Measurements from ENCODE around the gene LBP.

Gene LBP

DNA sequence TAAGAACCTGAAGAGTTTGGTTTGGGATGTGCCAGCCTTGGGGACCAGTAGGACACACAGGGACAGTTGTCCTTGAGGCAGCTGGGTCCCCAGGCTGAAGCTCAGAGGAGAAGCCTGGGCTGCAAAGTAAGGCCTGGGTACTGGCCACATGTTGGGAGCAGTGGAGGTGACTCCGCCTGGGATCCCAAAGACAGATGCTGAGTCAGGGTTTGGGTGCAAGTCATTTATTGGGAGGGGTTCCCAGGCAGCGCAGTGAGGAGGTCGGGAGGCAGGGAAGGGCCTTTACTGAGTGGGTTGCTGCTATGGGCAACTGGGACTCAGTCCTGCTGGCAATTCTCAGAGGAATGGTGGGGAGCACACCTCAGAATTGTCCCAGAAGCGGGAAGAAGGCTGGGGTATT, 29.9 kb upstream of the LBP start:
- in situ Hi-C loops (cut with MboI; ENCODE audit: low sequenced_read_pairs, unreplicated experiment): no loop called here
- no peak for DNase-seq (ENCODE audit: low spot score)
- TF ChIP-seq, protein P1, sequence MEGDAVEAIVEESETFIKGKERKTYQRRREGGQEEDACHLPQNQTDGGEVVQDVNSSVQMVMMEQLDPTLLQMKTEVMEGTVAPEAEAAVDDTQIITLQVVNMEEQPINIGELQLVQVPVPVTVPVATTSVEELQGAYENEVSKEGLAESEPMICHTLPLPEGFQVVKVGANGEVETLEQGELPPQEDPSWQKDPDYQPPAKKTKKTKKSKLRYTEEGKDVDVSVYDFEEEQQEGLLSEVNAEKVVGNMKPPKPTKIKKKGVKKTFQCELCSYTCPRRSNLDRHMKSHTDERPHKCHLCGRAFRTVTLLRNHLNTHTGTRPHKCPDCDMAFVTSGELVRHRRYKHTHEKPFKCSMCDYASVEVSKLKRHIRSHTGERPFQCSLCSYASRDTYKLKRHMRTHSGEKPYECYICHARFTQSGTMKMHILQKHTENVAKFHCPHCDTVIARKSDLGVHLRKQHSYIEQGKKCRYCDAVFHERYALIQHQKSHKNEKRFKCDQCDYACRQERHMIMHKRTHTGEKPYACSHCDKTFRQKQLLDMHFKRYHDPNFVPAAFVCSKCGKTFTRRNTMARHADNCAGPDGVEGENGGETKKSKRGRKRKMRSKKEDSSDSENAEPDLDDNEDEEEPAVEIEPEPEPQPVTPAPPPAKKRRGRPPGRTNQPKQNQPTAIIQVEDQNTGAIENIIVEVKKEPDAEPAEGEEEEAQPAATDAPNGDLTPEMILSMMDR (IDR thresholded peaks at IDR 0.05; ENCODE audit: borderline replicate concordance, control extremely low read depth, extremely low read depth, insufficient read depth, missing control alignments): no peak

DNA sequence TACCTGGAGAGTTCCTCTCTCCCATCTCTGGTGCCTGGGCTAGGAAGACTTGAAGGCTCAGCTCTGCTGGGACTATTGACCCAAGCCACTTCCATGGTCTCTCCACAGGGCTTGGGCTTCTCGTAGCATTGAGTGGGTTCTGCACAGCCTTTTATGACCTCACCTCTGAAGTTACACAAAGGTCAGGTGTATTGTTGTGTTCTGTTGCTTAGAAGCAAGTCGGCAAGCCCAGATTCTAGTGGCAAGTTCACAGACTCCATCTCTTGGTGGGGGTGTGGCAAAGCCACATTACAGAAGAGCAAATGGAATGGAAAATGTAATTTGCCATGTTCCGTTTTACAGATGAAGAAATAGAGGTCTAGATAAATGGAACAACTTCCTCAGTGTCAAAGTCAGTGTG, 28.9 kb upstream of the LBP start:
- in situ Hi-C loops (cut with MboI; ENCODE audit: low sequenced_read_pairs, unreplicated experiment): no loop called here
- TF ChIP-seq, protein P1 (IDR thresholded peaks at IDR 0.05; ENCODE audit: borderline replicate concordance, control extremely low read depth, extremely low read depth, insufficient read depth, missing control alignments): no peak
- no peak for DNase-seq (ENCODE audit: low spot score)

DNA sequence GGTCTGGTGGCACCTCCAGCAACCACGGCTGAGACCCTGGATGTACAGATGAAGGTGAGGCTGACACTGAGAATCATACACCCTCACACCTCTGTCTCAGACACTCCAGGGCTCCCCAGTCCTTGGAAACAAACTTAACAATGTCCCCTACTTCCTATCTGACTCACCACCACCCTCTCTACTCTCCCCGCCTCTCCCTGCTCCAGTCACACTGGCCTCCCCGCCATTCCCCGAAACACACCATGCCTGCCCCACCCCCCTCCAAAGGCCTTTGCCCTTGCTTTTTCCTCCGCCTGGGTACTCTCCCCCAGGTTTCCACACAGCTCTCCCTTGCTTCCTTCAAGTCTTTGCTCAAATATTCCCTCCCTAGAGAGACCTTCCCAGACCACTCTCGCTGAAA, 26.1 kb upstream of the LBP start:
- in situ Hi-C loops (cut with MboI; ENCODE audit: low sequenced_read_pairs, unreplicated experiment): no loop called here
- TF ChIP-seq, protein P1 (IDR thresholded peaks at IDR 0.05; ENCODE audit: borderline replicate concordance, control extremely low read depth, extremely low read depth, insufficient read depth, missing control alignments): no peak
- DNase-seq (ENCODE audit: low spot score): no peak

DNA sequence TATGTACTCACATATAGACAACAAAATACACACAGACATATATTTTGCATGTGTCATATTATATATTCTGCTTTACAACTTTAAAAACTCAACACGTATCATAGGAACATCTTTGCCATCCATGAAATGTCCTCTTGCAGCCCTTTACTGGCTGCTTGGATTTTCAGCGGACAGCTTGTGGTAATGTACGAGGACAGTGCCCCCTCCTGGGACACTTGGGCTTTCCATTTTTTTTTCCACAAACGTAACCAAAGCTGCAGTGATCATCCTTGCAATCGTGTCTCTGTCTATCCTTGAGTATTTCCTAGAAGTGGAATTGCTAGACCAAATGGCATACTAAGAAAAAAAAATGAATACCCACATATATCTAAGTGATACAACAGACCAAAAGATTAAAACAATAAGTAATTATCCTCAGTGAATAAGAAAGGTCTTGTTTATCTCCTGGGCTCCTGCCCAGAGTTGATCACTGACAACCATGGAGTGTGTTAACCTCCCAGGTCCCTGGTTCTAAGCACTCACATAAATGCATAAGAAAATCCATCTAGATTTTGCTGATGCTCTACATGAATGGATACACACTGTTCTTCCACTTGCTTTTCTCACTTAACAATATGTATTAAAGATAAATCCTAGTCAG, 24.2 kb upstream of the LBP start:
- in situ Hi-C loops (cut with MboI; ENCODE audit: low sequenced_read_pairs, unreplicated experiment): no loop called here
- DNase-seq (ENCODE audit: low spot score): no peak

DNA sequence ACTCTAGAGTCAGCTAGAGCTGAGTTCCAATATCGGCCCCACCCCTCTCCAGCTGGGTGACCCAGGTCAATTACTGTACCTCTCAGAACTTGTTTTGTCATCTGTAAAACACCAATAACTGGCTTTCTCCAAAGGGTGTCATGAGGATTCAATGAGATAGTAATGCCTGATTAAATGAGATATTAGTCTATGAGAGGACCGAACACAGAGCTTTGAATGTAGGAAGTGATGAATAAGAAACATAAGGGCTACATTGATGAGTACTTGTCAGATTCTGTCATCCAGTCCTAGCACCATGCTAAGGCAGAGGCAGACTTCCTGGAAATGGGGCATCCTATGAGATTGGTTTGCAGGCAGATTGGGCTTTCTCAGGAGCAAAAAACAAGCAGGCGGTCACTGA, 22.1 kb upstream of the LBP start:
- no peak for DNase-seq (ENCODE audit: low spot score)
- TF ChIP-seq, protein P1 (IDR thresholded peaks at IDR 0.05; ENCODE audit: borderline replicate concordance, control extremely low read depth, extremely low read depth, insufficient read depth, missing control alignments): no peak
- in situ Hi-C loops (cut with MboI; ENCODE audit: low sequenced_read_pairs, unreplicated experiment): no loop called here

More for the DNA sequence above, 24.2 kb upstream of the LBP start:
- TF ChIP-seq, protein P1 (IDR thresholded peaks at IDR 0.05; ENCODE audit: borderline replicate concordance, control extremely low read depth, extremely low read depth, insufficient read depth, missing control alignments): no peak

DNA sequence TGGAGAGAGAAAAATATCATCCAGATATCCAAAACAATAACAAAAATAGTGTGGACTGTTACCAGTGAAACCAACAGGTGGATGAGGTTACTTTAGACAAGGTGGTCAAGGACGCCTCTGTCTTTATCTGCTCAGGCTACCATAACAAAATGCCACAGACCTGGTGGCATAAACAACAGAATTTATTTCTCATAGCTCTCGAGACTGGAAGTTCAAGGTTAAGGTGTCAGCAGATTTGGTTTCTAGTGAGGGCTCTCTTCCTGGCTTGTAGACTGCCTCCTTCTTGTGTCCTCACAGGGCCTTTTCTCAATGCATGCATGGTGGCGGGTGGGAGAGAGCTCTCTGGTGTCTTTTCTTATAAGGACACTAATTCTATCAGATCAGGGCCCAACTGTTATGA, 21.1 kb upstream of the LBP start:
- no peak for DNase-seq (ENCODE audit: low spot score)
- TF ChIP-seq, protein P1 (IDR thresholded peaks at IDR 0.05; ENCODE audit: borderline replicate concordance, control extremely low read depth, extremely low read depth, insufficient read depth, missing control alignments): no peak
- in situ Hi-C loops (cut with MboI; ENCODE audit: low sequenced_read_pairs, unreplicated experiment): no loop called here

All from GM13976 (cell line).